Pancreas (tissue), 10 donors: ENCODE data around the gene GSTO1. TPM values are rescaled to one million over a fixed set of nuclear protein-coding genes. Genes with fewer than 3 reads are reported as not detected.

Experiments
- ATAC-seq, 4 donors: fragments of 200-7000 bp; cut with Tn5 transposase; one replicate each; pipeline versions ENCODE4 v1.8.0 to v1.9.1; 2020; ENCODE audit warnings: mild to moderate bottlenecking in 4 of 4, moderate library complexity in 4 of 4
- DNase-seq, 6 donors: peaks; one replicate each; pipeline ENCODE4 v3.0.0-alpha.2; 2020
- FAIRE-seq: peaks from 2 replicates; lab custom pipeline; 2012; peaks lifted over from hg19 to GRCh38; lab: Jason Lieb, UNC
- H3K27ac ChIP-seq, 4 donors: fragments of 200-600 bp; sonication (generic); 1 replicate in 3 of 4; 2 replicates in 1 of 4; pipeline versions ENCODE4 v1.5.0 to v1.8.0; 2020
- H3K27me3 ChIP-seq, 4 donors: fragments of 200-600 bp; one replicate each; pipeline ENCODE4 v1.8.0; 2021
- H3K36me3 ChIP-seq, 3 donors: fragments of 200-600 bp; sonication (generic) in 1 of 3; one replicate each; pipeline versions ENCODE4 v1.5.0 to v1.8.0; 2020 to 2021
- H3K4me1 ChIP-seq, 3 donors: fragments of 200-600 bp; one replicate each; pipeline ENCODE4 v1.8.0; 2021
- H3K4me3 ChIP-seq, 4 donors: fragments of 200-600 bp; sonication (generic) in 2 of 4; one replicate each; pipeline versions ENCODE4 v1.5.0 to v1.8.0; 2020 to 2021
- H3K9me3 ChIP-seq, 4 donors: fragments of 200-600 bp; one replicate each; pipeline ENCODE4 v1.8.0; 2021
- CTCF ChIP-seq, 4 donors: fragments of 200-600 bp; sonication (generic) in 3 of 4; IDR thresholded peaks; one replicate each; pipeline versions ENCODE4 v1.5.0 to v1.8.0; 2021; ENCODE audit warnings: antibody characterized with exemption in 4 of 4
- WGBS, 2 donors: extraction: QIAGEN DNeasy Blood & Tissue Kit; methylation state at CpG; one replicate each; pipeline ENCODE4 v1.1.7; 2013; 5-methylcytosine and 5-hydroxymethylcytosine counted together
- intact Hi-C, 3 donors: fragments of 100-400 bp; cut with DNase I; formaldehyde crosslinking; loops; one replicate each; pipeline versions ENCODE4 v1.11.1 to v1.14.2; 2022
- polyA plus RNA-seq, 2 donors: library from polyadenylated mRNA; stranded (reverse); fragments of 200-250 nt; gene quantifications; one replicate each; pipeline ENCODE4 v1.2.3, GENCODE V29; 2013
- total RNA-seq, 6 donors: library from RNA; stranded (reverse); fragmentation: NEBNext Ultra II Directional in 4 of 6; extraction: Animal tissue kit (Norgen Biotek cat#: 25700) in 4 of 6; gene quantifications; one replicate each; pipeline versions ENCODE4 v1.2.1 to v1.2.4, GENCODE V29; 2021 to 2023
- donor health status: healthy with polysubstance abuse.
- donor health status: DM: no; HTN: no; CAD: no; lungs with moderate emphysema.
- donor health status: DM: no; HTN: no; CAD: no.
- donor health status: control.
- donor health status: control.
- donor health status: Bipolar disorder and iron deficiency.
- donor health status: DM: yes; HTN: yes; CAD: no.
- donor health status: DM: no; HTN: no; CAD: no.
- donor health status: DM: no; HTN: no; CAD: no.
- donor health status: DM: yes; HTN: yes; CAD: no.

The GSTO1 gene
- total and polyA plus RNA-seq, 8 donors: 22.7 to 76.0 (median 42.1) TPM

GRCh38 chr10:104296687-104297436 lies 42.2 kb downstream of the GSTO1 start:
- Histone ChIP-seq H3K9me3 (no peaks in the 10 kb centered on the region), H3K4me3 (no peak overlapping the region), H3K36me3 (no peaks in the 10 kb centered on the region), H3K4me1 (peaks cover 0 to 7% (median 0%) of the 10 kb centered on the region in 3 donors), H3K27ac (no peak overlapping the region), H3K27me3 (no peaks in the 10 kb centered on the region)
- DNase-seq (no peak), ATAC-seq (no peak), FAIRE-seq (no peak)
- no peak for TF ChIP-seq CTCF (IDR thresholded peaks at IDR 0.05)
- 93 to 94% methylated on average over 10 of the region's 10 CpGs for WGBS, 2 donors
- intact Hi-C loops: no loop called here

GRCh38 chr10:104297697-104298660 lies 43.3 kb downstream of the GSTO1 start:
- intact Hi-C loops: no loop called here
- TF ChIP-seq CTCF (IDR thresholded peaks at IDR 0.05): peak in 1 of 4 donors; percentile 23
- DNase-seq (peak in 2 of 6 donors; percentile 44 to 70), ATAC-seq (no peak), FAIRE-seq (no peak)
- peaks cover 0 to 7% (median 0%) of the 10 kb centered on the region in 3 donors for H3K4me1 ChIP-seq
- no peaks in the 10 kb centered on the region for H3K9me3 ChIP-seq
- no peak overlapping the region for H3K4me3 ChIP-seq
- no peak overlapping the region for H3K27ac ChIP-seq
- no peaks in the 10 kb centered on the region for H3K36me3 ChIP-seq
- no peaks in the 10 kb centered on the region for H3K27me3 ChIP-seq
- WGBS, 2 donors: 70 to 73% methylated on average over 17 of the region's 17 CpGs

GRCh38 chr10:104299031-104299904 lies 44.6 kb downstream of the GSTO1 start:
- peak in 1 of 4 donors; percentile 30 for ATAC-seq
- H3K4me3 ChIP-seq: no peak overlapping the region
- no peaks in the 10 kb centered on the region for H3K36me3 ChIP-seq
- peaks cover 0 to 7% (median 0%) of the 10 kb centered on the region in 3 donors for H3K4me1 ChIP-seq
- H3K27me3 ChIP-seq: no peaks in the 10 kb centered on the region
- WGBS, 2 donors: 79 to 81% methylated on average over 13 of the region's 13 CpGs
- TF ChIP-seq CTCF (IDR thresholded peaks at IDR 0.05): no peak
- no peak for FAIRE-seq
- DNase-seq: no peak
- H3K27ac ChIP-seq: peak overlapping the region in 2 of 4 donors; percentile 55 to 61
- no peaks in the 10 kb centered on the region for H3K9me3 ChIP-seq
- intact Hi-C loops: no loop called here

- H3K4me1 ChIP-seq: peaks cover 0 to 7% (median 0%) of the 10 kb centered on the region in 3 donors
- H3K27ac ChIP-seq: peak overlapping the region in 2 of 4 donors; percentile 61 to 73
- intact Hi-C loops: no loop called here
- H3K9me3 ChIP-seq: no peaks in the 10 kb centered on the region
- TF ChIP-seq CTCF (IDR thresholded peaks at IDR 0.05): no peak
- ATAC-seq: peak; percentile 5 to 44 (median 8)
- no peaks in the 10 kb centered on the region for H3K36me3 ChIP-seq
- 84 to 86% methylated on average over 12 of the region's 12 CpGs for WGBS, 2 donors
- H3K27me3 ChIP-seq: no peaks in the 10 kb centered on the region
- DNase-seq: no peak
- no peak overlapping the region for H3K4me3 ChIP-seq
- no peak for FAIRE-seq
These were observed 45.5 kb downstream of the GSTO1 start for GRCh38 chr10:104300002-104300735.
